OCI-LY7 (cell line): ENCODE measurements around the gene RNF213. TPM values are rescaled to one million over a fixed set of nuclear protein-coding genes. Genes with fewer than 3 reads are reported as not detected.

Experiments
- BruUV-seq: library from RNA; stranded (reverse); fragments of 400-500 nt; replicated peaks from 2 replicates; lab custom pipeline; 2021; lab: Mats Ljungman, UMichigan
- CTCF ChIA-PET: fragments of 300-600 bp; sonication (Branson Sonifier 250); formaldehyde crosslinking; loops from one replicate; lab custom pipeline; 2022; ENCODE audit warnings: antibody characterized with exemption; ENCODE audit not compliant: unreplicated experiment; lab: Charles Lee
- POLR2A ChIA-PET: fragments of 300-600 bp; sonication (Branson Sonifier 250); formaldehyde crosslinking; loops from one replicate; lab custom pipeline; 2022; ENCODE audit warnings: antibody characterized with exemption; lab: Charles Lee
- DNase-seq: peaks from one replicate; pipeline ENCODE4 v3.0.0-alpha.2; 2015; ENCODE audit warnings: low spot score
- H2AFZ ChIP-seq: fragments of 200-600 bp; sonication (generic), shearing (Covaris generic); 2 replicates; pipeline ENCODE4 v1.6.1; 2014; ENCODE audit warnings: mild to moderate bottlenecking, antibody characterized with exemption, low read length, moderate library complexity
- H3K27ac ChIP-seq: fragments of 200-600 bp; sonication (generic); 2 replicates; pipeline ENCODE4 v1.5.1; 2014; ENCODE audit warnings: mixed run types, low read depth, mild to moderate bottlenecking, moderate library complexity, low read length, inconsistent platforms; ENCODE audit not compliant: poor library complexity, severe bottlenecking
- H3K36me3 ChIP-seq: fragments of 200-600 bp; sonication (generic); 2 replicates; pipeline ENCODE4 v1.6.1; 2014; ENCODE audit warnings: mild to moderate bottlenecking, antibody characterized with exemption, low read length, moderate library complexity, mixed read lengths; ENCODE audit not compliant: insufficient read depth
- H3K4me1 ChIP-seq: fragments of 200-600 bp; sonication (generic); 2 replicates; pipeline ENCODE4 v1.5.1; 2014; ENCODE audit warnings: mild to moderate bottlenecking, low read length; ENCODE audit not compliant: insufficient read depth, poor library complexity, severe bottlenecking
- H3K4me2 ChIP-seq: fragments of 200-600 bp; sonication (generic); 2 replicates; pipeline ENCODE4 v1.6.1; 2014; ENCODE audit warnings: mild to moderate bottlenecking, low read length
- H3K4me3 ChIP-seq: fragments of 200-600 bp; sonication (generic); 2 replicates; pipeline ENCODE4 v1.5.1; 2014; ENCODE audit warnings: mild to moderate bottlenecking, low read depth, low read length; ENCODE audit not compliant: poor library complexity, severe bottlenecking
- H3K79me2 ChIP-seq: fragments of 200-600 bp; sonication (generic); 2 replicates; pipeline ENCODE4 v1.6.1; 2016; ENCODE audit warnings: low read depth, mild to moderate bottlenecking, low read length, moderate library complexity, mixed read lengths; ENCODE audit not compliant: insufficient read depth
- H3K9me2 ChIP-seq: fragments of 200-600 bp; sonication (generic); 2 replicates; pipeline ENCODE4 v1.6.1; 2016; ENCODE audit warnings: mild to moderate bottlenecking, low read length, mixed read lengths; ENCODE audit not compliant: insufficient read depth
- H3K9me3 ChIP-seq: fragments of 200-600 bp; sonication (generic); 2 replicates; pipeline ENCODE4 v1.6.1; 2014; ENCODE audit warnings: mild to moderate bottlenecking, mixed run types, low read length, mixed read lengths
- H4K20me1 ChIP-seq: fragments of 200-600 bp; sonication (generic); 2 replicates; pipeline ENCODE4 v1.6.1; 2014; ENCODE audit warnings: mild to moderate bottlenecking, antibody characterized with exemption, low read length, moderate library complexity, mixed read lengths; ENCODE audit not compliant: insufficient read depth
- EZH2phosphoT487 ChIP-seq: fragments of 200-600 bp; sonication (generic); IDR thresholded peaks from 2 replicates; pipeline ENCODE4 v1.6.1; 2018; ENCODE audit warnings: low read depth, borderline replicate concordance, mild to moderate bottlenecking, mixed run types, antibody characterized with exemption, low read length, moderate library complexity, mixed read lengths
- intact Hi-C: fragments of 100-400 bp; cut with micrococcal nuclease; formaldehyde crosslinking; loops from one replicate; pipeline ENCODE4 v1.10.0; 2022; ENCODE audit not compliant: unreplicated experiment
- total RNA-seq, 2 experiments: library from RNA; depleted of rRNA in 1 of 2; stranded (reverse); fragments of >200 nt in 1 of 2; shearing (Covaris generic) in 1 of 2; gene quantifications; 2 replicates each; pipeline ENCODE4 v1.2.3, GENCODE V29; 2014 to 2022
- TF ChIP-seq, protein P1 (sequence below): fragments of 200-600 bp; sonication (generic); conservative IDR thresholded peaks from 2 replicates; pipeline ENCODE4 v1.5.1; 2014; ENCODE audit warnings: mild to moderate bottlenecking, antibody characterized with exemption, low read length, moderate library complexity, mixed read lengths

RNF213 gene
- total RNA-seq, 2 experiments from 2014 or later: 58.8 to 68.6 TPM

DNA sequence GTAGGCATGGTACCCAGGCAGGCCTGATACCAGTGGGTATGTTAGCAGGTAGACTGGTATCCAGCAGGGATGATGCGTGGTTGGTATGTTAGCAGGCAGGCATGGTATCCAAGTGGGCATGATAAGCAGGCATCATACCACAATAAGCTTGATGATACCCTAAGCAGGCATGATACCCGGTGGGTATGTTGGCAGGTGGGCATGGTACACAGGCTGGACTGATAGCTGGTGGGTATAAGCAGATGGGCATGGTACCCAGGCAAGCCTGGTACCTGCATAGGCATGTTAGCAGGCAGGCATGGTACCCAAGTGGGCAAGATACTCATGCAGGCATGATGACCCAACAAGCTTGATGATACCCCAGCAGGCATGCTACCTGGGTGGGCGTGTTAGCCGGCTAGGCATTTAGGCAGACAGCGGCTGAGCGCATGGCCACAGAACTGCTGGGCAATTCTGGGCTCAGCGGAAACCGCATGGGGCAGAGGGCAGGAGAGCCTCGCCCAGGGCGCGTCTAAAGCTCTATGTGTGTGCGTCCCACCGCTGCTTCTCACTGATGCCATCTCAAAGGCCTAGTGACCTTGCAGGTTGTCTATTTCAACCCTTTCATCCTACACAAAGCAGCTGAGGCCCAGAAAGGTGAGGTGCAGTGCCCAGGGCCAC is 42.8 kb upstream of the RNF213 start:
- ChIA-PET CTCF (no interaction called here), POLR2A (no interaction called here)
- Histone ChIP-seq H3K9me2 (no peaks in the 10 kb centered on the region), H3K9me3 (no peaks in the 10 kb centered on the region), H3K27ac (no peak overlapping the region), H3K4me2 (no peak overlapping the region), H3K4me3 (no peak overlapping the region), H3K4me1 (peaks cover 10% of the 10 kb centered on the region), H3K79me2 (no peaks in the 10 kb centered on the region), H2AFZ (no peak overlapping the region), H4K20me1 (no peaks in the 10 kb centered on the region), H3K36me3 (peaks cover 7% of the 10 kb centered on the region)
- DNase-seq: no peak
- no peak for TF ChIP-seq EZH2phosphoT487
- TF ChIP-seq, protein P1, sequence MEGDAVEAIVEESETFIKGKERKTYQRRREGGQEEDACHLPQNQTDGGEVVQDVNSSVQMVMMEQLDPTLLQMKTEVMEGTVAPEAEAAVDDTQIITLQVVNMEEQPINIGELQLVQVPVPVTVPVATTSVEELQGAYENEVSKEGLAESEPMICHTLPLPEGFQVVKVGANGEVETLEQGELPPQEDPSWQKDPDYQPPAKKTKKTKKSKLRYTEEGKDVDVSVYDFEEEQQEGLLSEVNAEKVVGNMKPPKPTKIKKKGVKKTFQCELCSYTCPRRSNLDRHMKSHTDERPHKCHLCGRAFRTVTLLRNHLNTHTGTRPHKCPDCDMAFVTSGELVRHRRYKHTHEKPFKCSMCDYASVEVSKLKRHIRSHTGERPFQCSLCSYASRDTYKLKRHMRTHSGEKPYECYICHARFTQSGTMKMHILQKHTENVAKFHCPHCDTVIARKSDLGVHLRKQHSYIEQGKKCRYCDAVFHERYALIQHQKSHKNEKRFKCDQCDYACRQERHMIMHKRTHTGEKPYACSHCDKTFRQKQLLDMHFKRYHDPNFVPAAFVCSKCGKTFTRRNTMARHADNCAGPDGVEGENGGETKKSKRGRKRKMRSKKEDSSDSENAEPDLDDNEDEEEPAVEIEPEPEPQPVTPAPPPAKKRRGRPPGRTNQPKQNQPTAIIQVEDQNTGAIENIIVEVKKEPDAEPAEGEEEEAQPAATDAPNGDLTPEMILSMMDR: no peak
- no TSS peak for BruUV-seq
- intact Hi-C loops: no loop called here

DNA sequence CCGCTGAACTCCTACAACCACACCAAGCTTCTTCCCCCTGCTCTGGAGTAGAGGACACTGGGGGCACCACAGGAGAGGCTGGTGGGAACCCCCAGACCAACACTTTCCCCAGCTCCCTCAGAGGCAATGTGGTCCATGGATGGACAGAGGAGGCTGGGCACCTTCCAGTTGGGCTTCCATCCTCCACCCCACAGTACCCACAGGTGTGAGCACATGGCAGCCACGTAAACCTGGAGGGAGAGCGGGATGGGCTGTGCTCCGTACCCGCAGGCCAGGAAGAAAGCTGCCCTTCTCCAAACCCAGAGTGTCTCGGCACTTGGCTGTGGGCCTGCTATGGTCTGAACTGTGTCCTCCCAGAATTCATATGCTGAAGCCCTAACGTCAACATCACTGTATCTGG is 42.3 kb upstream of the RNF213 start:
- TF ChIP-seq, protein P1: no peak
- TF ChIP-seq EZH2phosphoT487: no peak
- H3K27ac ChIP-seq: no peak overlapping the region
- no TSS peak for BruUV-seq

More for the DNA sequence above, 42.3 kb upstream of the RNF213 start:
- DNase-seq: no peak
- no peak overlapping the region for H2AFZ ChIP-seq
- H3K79me2 ChIP-seq: no peaks in the 10 kb centered on the region
- peaks cover 10% of the 10 kb centered on the region for H3K4me1 ChIP-seq
- POLR2A ChIA-PET: no interaction called here
- H4K20me1 ChIP-seq: no peaks in the 10 kb centered on the region
- H3K9me2 ChIP-seq: no peaks in the 10 kb centered on the region
- H3K4me3 ChIP-seq: no peak overlapping the region
- no peaks in the 10 kb centered on the region for H3K9me3 ChIP-seq
- H3K36me3 ChIP-seq: peaks cover 7% of the 10 kb centered on the region
- CTCF ChIA-PET: no interaction called here
- intact Hi-C loops: no loop called here
- no peak overlapping the region for H3K4me2 ChIP-seq
